Colonic mucosa (tissue), 4 donors: Measurements from ENCODE around the gene IGF2BP2. TPM values are rescaled to one million over a fixed set of nuclear protein-coding genes. Genes with fewer than 3 reads are reported as not detected.

Experiments used
- DNase-seq: peaks from one replicate; pipeline ENCODE4 v3.0.0-alpha.2; 2020
- H3K27ac ChIP-seq: fragments of 200-600 bp; one replicate; pipeline ENCODE4 v1.8.0; 2021
- H3K27me3 ChIP-seq: fragments of 200-600 bp; one replicate; pipeline ENCODE4 v1.8.0; 2021
- H3K36me3 ChIP-seq: fragments of 200-600 bp; one replicate; pipeline ENCODE4 v1.8.0; 2021
- H3K4me1 ChIP-seq: fragments of 200-600 bp; one replicate; pipeline ENCODE4 v1.8.0; 2021; ENCODE audit warnings: mild to moderate bottlenecking
- H3K4me3 ChIP-seq: fragments of 200-600 bp; one replicate; pipeline ENCODE4 v1.8.0; 2021
- H3K9ac ChIP-seq, 2 donors: one replicate each; pipeline ENCODE4 v1.7.0; 2013; ENCODE audit warnings: control low read depth in 2 of 2, low read depth in 2 of 2, low read length in 2 of 2
- H3K9me3 ChIP-seq: fragments of 200-600 bp; one replicate; pipeline ENCODE4 v1.8.0; 2021
- intact Hi-C: fragments of 100-400 bp; cut with DNase I; formaldehyde crosslinking; loops from one replicate; pipeline ENCODE4 v1.14.1; 2022
- total RNA-seq, 2 donors: library from RNA; stranded (reverse); fragmentation: NEBNext Ultra II Directional in 1 of 2; extraction: Animal tissue kit (Norgen Biotek cat#: 25700) in 1 of 2; gene quantifications; one replicate each; pipeline ENCODE4 v1.2.1, GENCODE V29; 2021
- TF ChIP-seq, protein P1 (sequence below): fragments of 200-600 bp; IDR thresholded peaks from one replicate; pipeline ENCODE4 v1.8.0; 2022; ENCODE audit warnings: antibody characterized with exemption, mild to moderate bottlenecking
- donor health status: healthy.
- donor health status: DM: no; HTN: no; CAD: no.
- donor health status: DM: no; HTN: no; CAD: no.

Gene IGF2BP2
- total RNA-seq, 2 donors from 2014 or later, result 48.7 to 61.2 TPM

DNA sequence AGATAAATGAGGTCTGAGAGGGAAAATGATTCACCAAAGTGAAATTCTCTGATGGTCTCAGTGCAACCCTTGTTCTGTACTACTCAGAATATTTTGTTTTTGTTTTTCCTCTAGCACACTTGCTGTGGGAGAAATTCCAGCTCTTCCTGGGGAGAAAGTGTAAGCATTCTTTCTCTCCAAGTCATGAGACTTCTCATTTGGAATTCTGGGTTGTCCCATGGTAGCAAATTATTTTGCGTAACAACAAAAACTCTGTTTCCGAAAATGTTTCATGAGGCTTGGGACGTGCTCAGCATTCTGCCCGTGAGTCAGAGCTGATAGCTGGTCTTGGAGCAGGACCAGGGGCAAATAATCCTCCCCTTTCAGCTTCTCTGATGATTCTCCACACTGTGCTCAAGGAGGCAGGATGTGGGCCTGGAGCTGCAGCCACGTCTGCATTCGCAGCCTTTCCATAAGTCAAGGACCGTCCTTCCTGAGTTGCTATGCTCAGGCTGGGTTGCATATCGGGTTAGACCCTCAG, 168.5 kb downstream of the IGF2BP2 start:
- TF ChIP-seq, protein P1, sequence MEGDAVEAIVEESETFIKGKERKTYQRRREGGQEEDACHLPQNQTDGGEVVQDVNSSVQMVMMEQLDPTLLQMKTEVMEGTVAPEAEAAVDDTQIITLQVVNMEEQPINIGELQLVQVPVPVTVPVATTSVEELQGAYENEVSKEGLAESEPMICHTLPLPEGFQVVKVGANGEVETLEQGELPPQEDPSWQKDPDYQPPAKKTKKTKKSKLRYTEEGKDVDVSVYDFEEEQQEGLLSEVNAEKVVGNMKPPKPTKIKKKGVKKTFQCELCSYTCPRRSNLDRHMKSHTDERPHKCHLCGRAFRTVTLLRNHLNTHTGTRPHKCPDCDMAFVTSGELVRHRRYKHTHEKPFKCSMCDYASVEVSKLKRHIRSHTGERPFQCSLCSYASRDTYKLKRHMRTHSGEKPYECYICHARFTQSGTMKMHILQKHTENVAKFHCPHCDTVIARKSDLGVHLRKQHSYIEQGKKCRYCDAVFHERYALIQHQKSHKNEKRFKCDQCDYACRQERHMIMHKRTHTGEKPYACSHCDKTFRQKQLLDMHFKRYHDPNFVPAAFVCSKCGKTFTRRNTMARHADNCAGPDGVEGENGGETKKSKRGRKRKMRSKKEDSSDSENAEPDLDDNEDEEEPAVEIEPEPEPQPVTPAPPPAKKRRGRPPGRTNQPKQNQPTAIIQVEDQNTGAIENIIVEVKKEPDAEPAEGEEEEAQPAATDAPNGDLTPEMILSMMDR, result no peak
- intact Hi-C loops, result no loop called here
- Histone ChIP-seq H3K9ac (no peak overlapping the region), H3K36me3 (no peaks in the 10 kb centered on the region), H3K27me3 (no peaks in the 10 kb centered on the region), H3K4me1 (no peaks in the 10 kb centered on the region), H3K27ac (no peak overlapping the region), H3K4me3 (no peak overlapping the region), H3K9me3 (no peaks in the 10 kb centered on the region)
- DNase-seq, result no peak

- Histone ChIP-seq H3K27me3 (no peaks in the 10 kb centered on the region), H3K36me3 (no peaks in the 10 kb centered on the region), H3K9me3 (no peaks in the 10 kb centered on the region), H3K4me3 (no peak overlapping the region), H3K9ac (no peak overlapping the region), H3K27ac (no peak overlapping the region), H3K4me1 (no peaks in the 10 kb centered on the region)
- TF ChIP-seq, protein P1, result no peak
- intact Hi-C loops, result no loop called here
- no peak for DNase-seq
Observed at GRCh38 chr3:185655426-185656320, 169.2 kb downstream of the IGF2BP2 start.

DNA sequence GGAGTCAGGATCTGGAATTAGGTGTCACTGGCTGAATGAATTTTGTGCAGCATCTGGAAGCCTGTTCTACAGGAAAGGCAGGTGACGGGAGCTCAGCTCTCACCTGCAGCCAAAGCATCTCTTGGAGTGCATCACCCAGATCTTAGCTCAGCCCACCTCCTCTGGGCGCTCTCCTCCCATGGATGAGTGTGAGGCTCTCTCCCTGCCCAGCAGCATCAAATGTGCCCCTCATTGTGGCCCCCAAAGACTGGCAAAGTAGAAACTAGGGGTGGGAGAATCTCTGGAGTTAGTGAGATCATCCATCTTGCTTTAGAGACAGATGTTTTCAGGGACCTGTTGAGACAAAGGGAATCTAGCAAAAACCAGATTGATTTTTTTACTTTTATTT, 170.1 kb downstream of the IGF2BP2 start:
- no peak overlapping the region for H3K9ac ChIP-seq
- no peaks in the 10 kb centered on the region for H3K4me1 ChIP-seq
- TF ChIP-seq, protein P1, result no peak
- no peaks in the 10 kb centered on the region for H3K27me3 ChIP-seq
- H3K36me3 ChIP-seq, result no peaks in the 10 kb centered on the region
- no peak overlapping the region for H3K27ac ChIP-seq
- H3K9me3 ChIP-seq, result no peaks in the 10 kb centered on the region
- intact Hi-C loops, result no loop called here
- DNase-seq, result no peak
- H3K4me3 ChIP-seq, result no peak overlapping the region

GRCh38 chr3:185653949-185654757, 170.7 kb downstream of the IGF2BP2 start:
- Histone ChIP-seq H3K27ac (no peak overlapping the region), H3K4me1 (no peaks in the 10 kb centered on the region), H3K4me3 (no peak overlapping the region), H3K36me3 (no peaks in the 10 kb centered on the region), H3K9me3 (no peaks in the 10 kb centered on the region), H3K9ac (no peak overlapping the region), H3K27me3 (no peaks in the 10 kb centered on the region)
- intact Hi-C loops, result no loop called here
- DNase-seq, result no peak
- TF ChIP-seq, protein P1, result no peak

- no peaks in the 10 kb centered on the region for H3K36me3 ChIP-seq
- no peak for DNase-seq
- no peak overlapping the region for H3K4me3 ChIP-seq
- H3K27me3 ChIP-seq, result no peaks in the 10 kb centered on the region
- no peaks in the 10 kb centered on the region for H3K4me1 ChIP-seq
- H3K9ac ChIP-seq, result no peak overlapping the region
- H3K9me3 ChIP-seq, result no peaks in the 10 kb centered on the region
- TF ChIP-seq, protein P1, result no peak
- intact Hi-C loops, result no loop called here
- no peak overlapping the region for H3K27ac ChIP-seq
Observed at GRCh38 chr3:185651971-185652370, 172.9 kb downstream of the IGF2BP2 start.
